Measurements from ENCODE around the gene HIVEP1.

DNA sequence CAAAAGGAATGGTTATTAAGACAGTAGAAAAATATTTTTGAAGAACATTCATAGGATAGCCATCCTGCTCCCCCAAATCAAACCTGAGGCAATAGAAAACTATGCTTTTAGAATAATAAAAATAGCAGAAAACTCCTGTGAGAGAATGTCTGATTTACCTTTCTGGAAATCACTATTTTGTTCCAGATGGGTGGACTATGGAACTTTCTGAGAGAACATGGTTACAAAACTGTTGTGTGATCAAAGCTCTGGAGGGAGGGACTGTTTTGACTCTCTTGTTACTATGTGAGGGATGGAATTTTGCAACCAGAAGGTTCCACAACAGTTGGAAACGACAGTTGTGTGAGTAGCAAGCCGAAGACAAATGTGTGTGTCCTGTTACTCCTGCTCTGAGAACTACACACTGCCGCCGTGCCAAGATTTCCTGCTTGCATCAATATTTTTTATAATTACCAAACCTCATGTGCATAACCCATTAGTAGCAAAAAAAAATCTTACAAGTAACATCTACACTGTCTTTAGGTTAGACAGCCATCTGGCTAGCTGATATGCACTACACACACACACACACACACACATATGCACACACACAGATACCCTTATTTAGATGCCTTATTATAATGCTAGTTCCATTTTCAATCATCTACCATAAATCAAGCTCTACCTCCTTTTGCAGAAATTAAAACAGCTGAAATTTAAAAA lies 11.0 kb upstream of the HIVEP1 start:
- TF ChIP-seq, protein P1, sequence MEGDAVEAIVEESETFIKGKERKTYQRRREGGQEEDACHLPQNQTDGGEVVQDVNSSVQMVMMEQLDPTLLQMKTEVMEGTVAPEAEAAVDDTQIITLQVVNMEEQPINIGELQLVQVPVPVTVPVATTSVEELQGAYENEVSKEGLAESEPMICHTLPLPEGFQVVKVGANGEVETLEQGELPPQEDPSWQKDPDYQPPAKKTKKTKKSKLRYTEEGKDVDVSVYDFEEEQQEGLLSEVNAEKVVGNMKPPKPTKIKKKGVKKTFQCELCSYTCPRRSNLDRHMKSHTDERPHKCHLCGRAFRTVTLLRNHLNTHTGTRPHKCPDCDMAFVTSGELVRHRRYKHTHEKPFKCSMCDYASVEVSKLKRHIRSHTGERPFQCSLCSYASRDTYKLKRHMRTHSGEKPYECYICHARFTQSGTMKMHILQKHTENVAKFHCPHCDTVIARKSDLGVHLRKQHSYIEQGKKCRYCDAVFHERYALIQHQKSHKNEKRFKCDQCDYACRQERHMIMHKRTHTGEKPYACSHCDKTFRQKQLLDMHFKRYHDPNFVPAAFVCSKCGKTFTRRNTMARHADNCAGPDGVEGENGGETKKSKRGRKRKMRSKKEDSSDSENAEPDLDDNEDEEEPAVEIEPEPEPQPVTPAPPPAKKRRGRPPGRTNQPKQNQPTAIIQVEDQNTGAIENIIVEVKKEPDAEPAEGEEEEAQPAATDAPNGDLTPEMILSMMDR (IDR thresholded peaks at IDR 0.05): no peak
- no peak for TF ChIP-seq POLR2A (IDR thresholded peaks at IDR 0.05)
